SU-DHL-6 (cell line): ENCODE measurements around the gene SCN9A.

Experiments
- H2AFZ ChIP-seq: fragments of 200-600 bp; sonication (generic); 2 replicates; pipeline ENCODE4 v1.6.1; 2014; ENCODE audit warnings: low read depth, mild to moderate bottlenecking, moderate library complexity, mixed read lengths, antibody characterized with exemption, low read length; ENCODE audit not compliant: severe bottlenecking
- H3F3A ChIP-seq: fragments of 200-600 bp; shearing (Covaris generic); 2 replicates; pipeline ENCODE4 v1.6.0; 2016; ENCODE audit warnings: antibody characterized with exemption, mild to moderate bottlenecking; ENCODE audit not compliant: insufficient read depth
- H3K27ac ChIP-seq: fragments of 200-600 bp; sonication (generic); 2 replicates; pipeline ENCODE4 v1.5.1; 2016; ENCODE audit warnings: low read depth, mild to moderate bottlenecking, low read length, moderate library complexity, mixed read lengths
- H3K27me3 ChIP-seq: fragments of 200-600 bp; sonication (generic), shearing (Covaris generic); 2 replicates; pipeline ENCODE4 v1.6.0; 2014; ENCODE audit warnings: mild to moderate bottlenecking, low read length
- H3K36me3 ChIP-seq: fragments of 200-600 bp; sonication (generic); 2 replicates; pipeline ENCODE4 v1.6.1; 2014; ENCODE audit warnings: mild to moderate bottlenecking, low read length, mixed read lengths
- H3K4me2 ChIP-seq: fragments of 300-600, 200-600 bp; shearing (Covaris generic), sonication (generic); 2 replicates; pipeline ENCODE4 v1.6.0; 2014; ENCODE audit warnings: low read length, low read depth, mild to moderate bottlenecking; ENCODE audit not compliant: poor library complexity, severe bottlenecking
- H3K4me3 ChIP-seq: fragments of 200-600 bp; sonication (generic); 2 replicates; pipeline ENCODE4 v1.5.1; 2014; ENCODE audit warnings: antibody characterized with exemption, low read length, mild to moderate bottlenecking, mixed read lengths; ENCODE audit not compliant: insufficient read depth, poor library complexity, severe bottlenecking
- H3K79me2 ChIP-seq: fragments of 200-600 bp; sonication (generic); 2 replicates; pipeline ENCODE4 v1.6.1; 2014; ENCODE audit warnings: mild to moderate bottlenecking, low read length, moderate library complexity; ENCODE audit not compliant: insufficient read depth
- H3K9ac ChIP-seq: fragments of 200-600 bp; sonication (generic); 2 replicates; pipeline ENCODE4 v1.7.0; 2014; ENCODE audit warnings: mild to moderate bottlenecking, low read length
- H3K9me2 ChIP-seq: fragments of 200-600 bp; sonication (generic); replicated peaks from 2 replicates; pipeline ENCODE4 v1.6.1; 2014; ENCODE audit warnings: low read length; ENCODE audit not compliant: insufficient read depth
- H3K9me3 ChIP-seq: fragments of 200-600 bp; sonication (generic); 2 replicates; pipeline ENCODE4 v1.6.1; 2014; ENCODE audit warnings: low read length, mixed read lengths; ENCODE audit not compliant: insufficient read depth
- H4K20me1 ChIP-seq: fragments of 200-600 bp; sonication (generic); 2 replicates; pipeline ENCODE4 v1.6.1; 2014; ENCODE audit warnings: low read depth, mild to moderate bottlenecking, antibody characterized with exemption, low read length, moderate library complexity, mixed read lengths
- EZH2phosphoT487 ChIP-seq: fragments of 200-600 bp; sonication (generic), shearing (Covaris generic); conservative IDR thresholded peaks from 2 replicates; pipeline ENCODE4 v1.6.1; 2018; ENCODE audit warnings: mild to moderate bottlenecking, antibody characterized with exemption, low read length, moderate library complexity, mixed read lengths
- TF ChIP-seq, protein P1 (sequence below): fragments of 200-600 bp; sonication (generic); IDR thresholded peaks from one replicate; pipeline ENCODE4 v1.5.1; 2017; ENCODE audit warnings: antibody characterized with exemption, mild to moderate bottlenecking, low read length, moderate library complexity; ENCODE audit not compliant: insufficient read depth, poor library complexity, severe bottlenecking

Gene SCN9A

DNA sequence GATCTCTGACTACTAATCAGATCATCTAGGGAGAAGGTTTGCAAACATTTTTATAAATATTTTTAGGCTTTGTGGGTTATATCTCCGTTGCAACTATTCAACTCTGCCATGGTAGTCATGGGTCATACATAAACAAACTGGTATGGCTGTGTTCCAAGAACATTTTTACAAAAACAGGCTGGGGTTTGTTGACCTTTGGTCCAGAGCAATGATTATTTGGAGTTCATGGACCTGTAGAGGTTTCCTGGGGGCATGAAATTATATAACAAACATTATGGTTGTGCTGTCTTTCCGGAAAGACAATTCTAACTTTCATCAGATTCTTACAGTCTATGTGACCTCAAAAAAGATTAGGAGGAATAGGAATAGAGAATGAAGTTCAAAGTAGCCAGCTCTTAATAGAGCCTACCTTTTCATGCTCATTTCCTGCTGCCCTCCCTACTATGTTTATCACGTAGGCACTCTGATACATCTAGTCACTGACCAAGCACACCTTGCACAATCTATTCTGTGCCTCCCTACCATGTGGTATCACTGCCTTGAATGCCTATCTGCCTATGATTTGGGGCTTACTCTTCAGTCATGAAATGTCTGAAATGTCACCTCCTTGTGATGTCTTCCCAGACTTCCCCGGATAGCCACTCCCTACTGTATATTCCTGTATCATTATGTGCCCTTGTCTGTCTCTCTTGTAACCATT lies 145.6 kb downstream of the SCN9A start:
- no peaks in the 10 kb centered on the region for H3K27me3 ChIP-seq
- H3K36me3 ChIP-seq: no peaks in the 10 kb centered on the region
- no peak overlapping the region for H2AFZ ChIP-seq
- H3K9me2 ChIP-seq: no peaks in the 10 kb centered on the region
- H3K9me3 ChIP-seq: no peaks in the 10 kb centered on the region
- TF ChIP-seq EZH2phosphoT487: no peak
- no peaks in the 10 kb centered on the region for H3K79me2 ChIP-seq
- no peak overlapping the region for H3K27ac ChIP-seq
- no peak overlapping the region for H3K4me3 ChIP-seq
- no peaks in the 10 kb centered on the region for H4K20me1 ChIP-seq
- H3K9ac ChIP-seq: no peak overlapping the region
- no peaks in the 10 kb centered on the region for H3F3A ChIP-seq
- no peak overlapping the region for H3K4me2 ChIP-seq

DNA sequence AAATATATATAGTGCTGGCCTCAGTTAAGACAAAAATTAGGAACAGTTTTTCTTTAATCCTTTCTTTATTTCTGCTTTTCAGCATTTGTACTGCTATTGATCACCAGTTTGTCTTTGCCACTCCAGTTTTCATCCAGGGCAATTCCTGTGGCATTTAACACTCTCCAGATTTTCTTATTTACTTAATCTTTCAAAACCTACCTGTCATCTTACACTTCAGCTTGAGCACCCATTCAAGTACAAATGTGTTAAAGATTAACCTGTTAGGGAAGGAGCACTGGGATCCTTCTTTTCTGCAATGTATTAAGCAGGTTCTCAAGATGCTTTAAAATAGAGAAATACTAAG lies 146.1 kb downstream of the SCN9A start:
- Histone ChIP-seq H3K4me3 (no peak overlapping the region), H3K36me3 (no peaks in the 10 kb centered on the region), H4K20me1 (no peaks in the 10 kb centered on the region), H3K27ac (no peak overlapping the region), H3F3A (no peaks in the 10 kb centered on the region), H3K9me3 (no peaks in the 10 kb centered on the region), H3K4me2 (no peak overlapping the region), H2AFZ (no peak overlapping the region), H3K27me3 (no peaks in the 10 kb centered on the region), H3K9me2 (no peaks in the 10 kb centered on the region), H3K9ac (no peak overlapping the region), H3K79me2 (no peaks in the 10 kb centered on the region)
- no peak for TF ChIP-seq EZH2phosphoT487
- TF ChIP-seq, protein P1, sequence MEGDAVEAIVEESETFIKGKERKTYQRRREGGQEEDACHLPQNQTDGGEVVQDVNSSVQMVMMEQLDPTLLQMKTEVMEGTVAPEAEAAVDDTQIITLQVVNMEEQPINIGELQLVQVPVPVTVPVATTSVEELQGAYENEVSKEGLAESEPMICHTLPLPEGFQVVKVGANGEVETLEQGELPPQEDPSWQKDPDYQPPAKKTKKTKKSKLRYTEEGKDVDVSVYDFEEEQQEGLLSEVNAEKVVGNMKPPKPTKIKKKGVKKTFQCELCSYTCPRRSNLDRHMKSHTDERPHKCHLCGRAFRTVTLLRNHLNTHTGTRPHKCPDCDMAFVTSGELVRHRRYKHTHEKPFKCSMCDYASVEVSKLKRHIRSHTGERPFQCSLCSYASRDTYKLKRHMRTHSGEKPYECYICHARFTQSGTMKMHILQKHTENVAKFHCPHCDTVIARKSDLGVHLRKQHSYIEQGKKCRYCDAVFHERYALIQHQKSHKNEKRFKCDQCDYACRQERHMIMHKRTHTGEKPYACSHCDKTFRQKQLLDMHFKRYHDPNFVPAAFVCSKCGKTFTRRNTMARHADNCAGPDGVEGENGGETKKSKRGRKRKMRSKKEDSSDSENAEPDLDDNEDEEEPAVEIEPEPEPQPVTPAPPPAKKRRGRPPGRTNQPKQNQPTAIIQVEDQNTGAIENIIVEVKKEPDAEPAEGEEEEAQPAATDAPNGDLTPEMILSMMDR: no peak

DNA sequence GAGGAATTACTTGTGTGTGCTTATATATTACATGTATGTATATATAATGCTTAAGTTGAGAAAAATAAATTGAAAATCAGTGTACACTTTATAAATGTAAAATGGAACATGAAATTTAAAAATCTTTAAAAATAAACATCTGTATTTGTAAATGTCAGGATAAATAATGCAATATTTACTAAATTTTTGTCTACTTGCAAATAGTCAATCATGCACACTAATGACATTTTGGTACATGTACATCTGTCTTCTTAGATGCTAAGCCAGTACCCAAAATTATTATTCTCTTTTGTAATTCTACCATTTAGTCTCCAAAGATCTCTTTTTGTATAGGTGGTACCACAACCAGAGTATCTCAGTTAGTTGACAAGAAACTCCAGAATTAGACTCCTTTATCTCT lies 151.5 kb downstream of the SCN9A start:
- Histone ChIP-seq H3F3A (no peaks in the 10 kb centered on the region), H3K4me3 (no peak overlapping the region), H3K9me3 (no peaks in the 10 kb centered on the region), H4K20me1 (no peaks in the 10 kb centered on the region), H3K27ac (no peak overlapping the region), H3K9ac (no peak overlapping the region), H2AFZ (no peak overlapping the region), H3K36me3 (no peaks in the 10 kb centered on the region), H3K4me2 (no peak overlapping the region), H3K9me2 (no peaks in the 10 kb centered on the region), H3K27me3 (no peaks in the 10 kb centered on the region), H3K79me2 (no peaks in the 10 kb centered on the region)
- TF ChIP-seq EZH2phosphoT487: no peak
- TF ChIP-seq, protein P1: no peak

DNA sequence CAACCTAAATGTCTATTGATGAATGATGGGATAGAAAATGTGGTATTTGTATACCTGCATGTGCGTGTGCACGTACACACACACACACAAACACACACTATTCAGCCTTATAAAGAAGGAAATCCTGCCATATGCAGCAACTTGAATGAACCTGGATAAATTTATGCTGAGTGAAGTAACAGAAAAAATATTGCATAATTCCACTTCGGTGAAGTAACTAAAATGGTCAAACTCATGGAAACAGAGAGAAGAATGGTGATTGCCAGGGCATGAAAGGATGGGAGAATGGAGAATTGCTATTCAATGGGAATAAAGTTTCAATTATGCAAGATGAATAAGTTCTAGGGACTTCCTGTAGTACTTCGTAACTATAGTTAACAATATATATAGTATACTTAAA lies 152.4 kb downstream of the SCN9A start:
- H4K20me1 ChIP-seq: no peaks in the 10 kb centered on the region
- H3K4me3 ChIP-seq: no peak overlapping the region
- no peaks in the 10 kb centered on the region for H3K9me3 ChIP-seq
- H3K36me3 ChIP-seq: no peaks in the 10 kb centered on the region
- no peak overlapping the region for H3K4me2 ChIP-seq
- H3K27ac ChIP-seq: no peak overlapping the region
- no peaks in the 10 kb centered on the region for H3K27me3 ChIP-seq
- no peak overlapping the region for H2AFZ ChIP-seq
- no peaks in the 10 kb centered on the region for H3K9me2 ChIP-seq
- H3K79me2 ChIP-seq: no peaks in the 10 kb centered on the region
- TF ChIP-seq, protein P1: no peak
- no peak for TF ChIP-seq EZH2phosphoT487
- no peak overlapping the region for H3K9ac ChIP-seq
- H3F3A ChIP-seq: no peaks in the 10 kb centered on the region
